ENCODE results near the gene HDAC4.

DNA sequence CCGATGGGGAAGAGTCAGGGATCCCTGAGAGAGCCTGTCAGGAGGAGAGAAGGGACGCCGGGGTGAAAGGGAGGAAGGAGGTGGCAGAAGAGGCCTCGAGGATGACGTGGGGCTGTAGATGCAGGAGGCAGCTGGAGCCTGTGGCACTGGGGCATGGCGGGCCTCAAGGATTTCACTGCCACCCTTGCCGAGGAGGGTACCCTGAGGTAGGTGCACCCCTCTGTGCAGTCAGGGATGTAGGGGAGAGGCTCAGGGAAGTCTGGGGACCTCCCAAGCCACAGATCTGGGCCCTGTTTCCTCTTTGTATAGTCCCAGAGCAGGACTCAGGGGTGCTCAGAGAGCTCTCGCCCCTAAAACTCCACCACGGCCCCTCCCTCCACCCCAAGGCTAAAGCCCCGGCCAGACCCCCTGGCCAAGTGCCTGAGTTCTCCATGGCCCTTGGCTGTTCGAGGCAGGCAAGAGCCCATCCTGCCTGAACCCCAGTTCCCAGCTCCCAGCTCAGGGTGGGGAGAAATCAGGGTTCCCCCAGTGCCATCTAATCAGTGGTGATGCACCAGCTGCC lies 39.0 kb upstream of the HDAC4 start:
- TF ChIP-seq SAFB2 (IDR thresholded peaks at IDR 0.05; ENCODE audit: borderline replicate concordance, low read depth, low read length, severe bottlenecking): no peak
- no peak for TF ChIP-seq CTCF (IDR thresholded peaks at IDR 0.05 in 2 of 3, conservative IDR thresholded peaks at IDR 0.05 in 1 of 3; ENCODE audit: insufficient read depth in 2 of 3, low read depth in 1 of 3, low read length in 3 of 3)
- TF ChIP-seq ZEB2 (IDR thresholded peaks at IDR 0.05): no peak
- no peak for TF ChIP-seq HNRNPLL (IDR thresholded peaks at IDR 0.05; ENCODE audit: low read depth, low read length, poor library complexity, severe bottlenecking)
- no peak for TF ChIP-seq ZNF174 (CRISPR knock-in tag; IDR thresholded peaks at IDR 0.05)
- no peak for TF ChIP-seq ZNF511 (CRISPR knock-in tag; IDR thresholded peaks at IDR 0.05)
- TF ChIP-seq NR2F6 (CRISPR knock-in tag; IDR thresholded peaks at IDR 0.05): no peak
